COLO668 (cell line): ENCODE data around the gene TRIM16.
"Not testable (repeated sequence)": the region's sequence is repeated elsewhere in the genome, so short reads cannot be mapped to it uniquely, and the experiment has no call there.

ENCODE experiments used
- DNase-seq: peaks from one replicate; lab custom pipeline; 2025; ENCODE audit not compliant: unreplicated experiment; lab: John Stamatoyannopoulos, UW

The TRIM16 gene

GRCh38 chr17:15683824-15684478, at the start of gene TRIM16:
Gene TRIM16, minus strand, starts transcription at chr17:15684311. Its CDS starts 32,702 bp downstream, at chr17:15651609.
- peak; percentile 62 for DNase-seq

- DNase-seq = not testable (repeated sequence)
Measured at GRCh38 chr17:15733174-15733789, 49.2 kb upstream of the TRIM16 start.

GRCh38 chr17:15731900-15732299, 47.8 kb upstream of the TRIM16 start, which contains the start of gene TBC1D26:
Gene TBC1D26, plus strand, starts transcription at chr17:15732283. Its CDS starts 3,066 bp downstream, at chr17:15735349.
- DNase-seq = not testable (repeated sequence)

- DNase-seq = not testable (repeated sequence)
Measured at GRCh38 chr17:15730535-15730934, 46.4 kb upstream of the TRIM16 start.

- not testable (repeated sequence) for DNase-seq
Measured at GRCh38 chr17:15716601-15717563, 32.8 kb upstream of the TRIM16 start.

- DNase-seq = not testable (repeated sequence)
Measured at GRCh38 chr17:15708879-15709278, 24.8 kb upstream of the TRIM16 start.

GRCh38 chr17:15704813-15705212, 20.7 kb upstream of the TRIM16 start:
- not testable (repeated sequence) for DNase-seq

GRCh38 chr17:15704239-15704638, 20.1 kb upstream of the TRIM16 start:
- DNase-seq = not testable (repeated sequence)

GRCh38 chr17:15699937-15700336, 15.8 kb upstream of the TRIM16 start:
- DNase-seq = not testable (repeated sequence)

GRCh38 chr17:15699413-15699924, 15.4 kb upstream of the TRIM16 start, which contains the start of gene ZNF286A:
Gene ZNF286A, plus strand, starts transcription at chr17:15699752. Its CDS starts 578 bp downstream, at chr17:15700330.
- peak; percentile 94 for DNase-seq

GRCh38 chr17:15698967-15699366, 14.9 kb upstream of the TRIM16 start:
- DNase-seq = not testable (repeated sequence)

GRCh38 chr17:15687494-15687893, 3.4 kb upstream of the TRIM16 start:
- DNase-seq = not testable (repeated sequence)

GRCh38 chr17:15683135-15683534, 976 bp downstream of the TRIM16 start:
- DNase-seq = not testable (repeated sequence)

GRCh38 chr17:15675991-15676390, 8.1 kb downstream of the TRIM16 start:
- DNase-seq = not testable (repeated sequence)

GRCh38 chr17:15674640-15675039, 9.5 kb downstream of the TRIM16 start:
- DNase-seq = not testable (repeated sequence)

GRCh38 chr17:15669526-15669925, 14.6 kb downstream of the TRIM16 start:
- not testable (repeated sequence) for DNase-seq

- no peak for DNase-seq
Measured at GRCh38 chr17:15663691-15664090, 20.4 kb downstream of the TRIM16 start.

GRCh38 chr17:15663176-15663575, 20.9 kb downstream of the TRIM16 start:
- DNase-seq = no peak

- no peak for DNase-seq
Measured at GRCh38 chr17:15662681-15663080, 21.4 kb downstream of the TRIM16 start.

GRCh38 chr17:15660077-15660476, 24.0 kb downstream of the TRIM16 start:
- DNase-seq = no peak

- DNase-seq = no peak
Measured at GRCh38 chr17:15659663-15660062, 24.4 kb downstream of the TRIM16 start.
